Measurements from ENCODE around the gene DTX3L. TPM values are rescaled to one million over a fixed set of nuclear protein-coding genes. Genes with fewer than 3 reads are reported as not detected.

The DTX3L gene
- total and polyA plus RNA-seq, 2 of the 8 experiments (the other 6 are each of a cell fraction or from before 2014, with no cell fraction given) = 1.7 to 11.3 TPM

GRCh38 chr3:122598556-122598955, 34.4 kb downstream of the DTX3L start:
- H4K8ac ChIP-seq (ENCODE audit: extremely low read depth, insufficient read depth, low read length) = no peak overlapping the region
- no peak overlapping the region for H2BK15ac ChIP-seq (ENCODE audit: low read length)
- WGBS, 2 experiments (ENCODE audit: extremely low coverage in 1 of 2, insufficient coverage in 1 of 2, insufficient read length in 1 of 2, insufficient replicate concordance in 2 of 2, low coverage in 1 of 2, low lambda C conversion rate in 2 of 2, missing lambda C conversion rate in 1 of 2) = 74% methylated on average over 4 of the region's 4 CpGs; no CpG with 5 or more reads in 1 of the 2 experiments
- no peak overlapping the region for H4K5ac ChIP-seq (ENCODE audit: insufficient read length, low read depth, low read length)
- no peak overlapping the region for H2AK5ac ChIP-seq (ENCODE audit: low read depth, low read length)
- H2BK120ac ChIP-seq (replicated peaks; ENCODE audit: low read depth, low read length) = no peak overlapping the region
- peaks cover 0 to 3% (median 0%) of the 10 kb centered on the region in 4 experiments; a peak in 1 of 7 replicates for H3K4me1 ChIP-seq (replicated peaks in 1 of 4; ENCODE audit: control insufficient read depth in 3 of 4, insufficient read depth in 4 of 4, low read length in 3 of 4)
- no peaks in the 10 kb centered on the region for H4K20me1 ChIP-seq (replicated peaks in 1 of 2; ENCODE audit: control insufficient read depth in 1 of 2, insufficient read depth in 2 of 2, low read length in 2 of 2)
- no peaks in the 10 kb centered on the region for H3K9me3 ChIP-seq (ENCODE audit: insufficient read depth in 2 of 2, low read depth in 1 of 2, low read length in 1 of 2)
- H3K23ac ChIP-seq (ENCODE audit: insufficient read length) = no peak overlapping the region
- no peak overlapping the region for H3K27ac ChIP-seq (ENCODE audit: low read depth, low read length)
- ChIA-PET CTCF (ENCODE audit: partially characterized antibody) (interaction anchor here (0.6 to 1.0 kb wide), 4 partner anchors 13 to 62 kb away, joined by 3 to 6 read pairs (median 3); no protein-coding TSS in a partner anchor), POLR2A (ENCODE audit: partially characterized antibody) (no interaction called here)
- H3K36me3 ChIP-seq (ENCODE audit: control insufficient read depth in 2 of 4, insufficient read depth in 4 of 4, low read length in 3 of 4) = no peaks in the 10 kb centered on the region
- H3K4ac ChIP-seq (replicated peaks; ENCODE audit: insufficient read length, low read depth, low read length) = no peak overlapping the region
- DNase-seq (ENCODE audit: low read depth in 1 of 2, low spot score in 2 of 2) (no peak), FAIRE-seq (no peak)
- H2AFZ ChIP-seq (ENCODE audit: low read length) = no peak overlapping the region
- H3K4me3 ChIP-seq (ENCODE audit: extremely low read depth in 1 of 4, insufficient read depth in 2 of 4, low read depth in 3 of 4, low read length in 4 of 4) = no peak overlapping the region
- H2BK5ac ChIP-seq (ENCODE audit: low read depth, low read length) = no peak overlapping the region
- H3K56ac ChIP-seq (replicated peaks; ENCODE audit: insufficient read length, low read depth, low read length) = no peak overlapping the region
- H3K18ac ChIP-seq (ENCODE audit: extremely low read depth, low read length) = no peak overlapping the region
- H3K27me3 ChIP-seq (replicated peaks in 1 of 4; ENCODE audit: control insufficient read depth in 3 of 4, extremely low read depth in 1 of 4, insufficient read depth in 3 of 4, low read length in 3 of 4) = no peaks in the 10 kb centered on the region
- no peak overlapping the region for H3K4me2 ChIP-seq (ENCODE audit: insufficient read depth in 1 of 2, low read depth in 2 of 2, low read length in 2 of 2)
- no peak overlapping the region for H4K91ac ChIP-seq (replicated peaks; ENCODE audit: insufficient read length, low read length)
- no peaks in the 10 kb centered on the region for H3K79me2 ChIP-seq (ENCODE audit: control insufficient read depth in 1 of 2, insufficient read depth in 2 of 2, low read length in 2 of 2)
- no peak overlapping the region for H2BK12ac ChIP-seq (ENCODE audit: low read depth, low read length)
- H2BK20ac ChIP-seq (ENCODE audit: low read length) = no peak overlapping the region
- no peak overlapping the region for H3K14ac ChIP-seq (ENCODE audit: insufficient read length)
- no peak overlapping the region for H3K9ac ChIP-seq (replicated peaks in 1 of 4; ENCODE audit: extremely low read depth in 1 of 4, low read depth in 3 of 4, low read length in 3 of 4)
- H3K79me1 ChIP-seq (ENCODE audit: low read depth, low read length) = no peaks in the 10 kb centered on the region
- H3K23me2 ChIP-seq (ENCODE audit: low read depth, low read length) = no peaks in the 10 kb centered on the region
